ENCODE measurements around the gene BBC3. TPM values are rescaled to one million over a fixed set of nuclear protein-coding genes. Genes with fewer than 3 reads are reported as not detected.

Gene BBC3
- total and polyA plus RNA-seq, 2 donors: 1.3 to 6.7 TPM

- no peaks in the 10 kb centered on the region for H3K36me3 ChIP-seq (ENCODE audit: insufficient read depth)
- H3K4me3 ChIP-seq (ENCODE audit: low read depth, low read length): no peak overlapping the region
- no peaks in the 10 kb centered on the region for H3K4me1 ChIP-seq (ENCODE audit: insufficient read depth)
- DNase-seq (ENCODE audit: extremely low spot score): no peak
- 70% methylated on average over 2 of the region's 2 CpGs for WGBS
- H3K27ac ChIP-seq (ENCODE audit: low read depth): no peak overlapping the region
Observed at GRCh38 chr19:47183601-47184000, 47.4 kb downstream of the BBC3 start.

GRCh38 chr19:47179653-47180310 is 51.2 kb downstream of the BBC3 start:
- DNase-seq (ENCODE audit: extremely low spot score): no peak
- Histone ChIP-seq H3K4me1 (ENCODE audit: insufficient read depth) (peaks cover 2% of the 10 kb centered on the region), H3K36me3 (ENCODE audit: insufficient read depth) (no peaks in the 10 kb centered on the region), H3K4me3 (ENCODE audit: low read depth, low read length) (no peak overlapping the region), H3K27ac (ENCODE audit: low read depth) (no peak overlapping the region)
- 73% methylated on average over 4 of the region's 4 CpGs for WGBS

- WGBS: 20% methylated on average over 5 of the region's 5 CpGs
- Histone ChIP-seq H3K27ac (ENCODE audit: low read depth) (no peak overlapping the region), H3K4me1 (ENCODE audit: insufficient read depth) (peaks cover 2% of the 10 kb centered on the region), H3K36me3 (ENCODE audit: insufficient read depth) (no peaks in the 10 kb centered on the region), H3K4me3 (ENCODE audit: low read depth, low read length) (no peak overlapping the region)
- DNase-seq (ENCODE audit: extremely low spot score): no peak
Observed at GRCh38 chr19:47176627-47177090, 54.3 kb downstream of the BBC3 start.

- no peak overlapping the region for H3K4me3 ChIP-seq (ENCODE audit: low read depth, low read length)
- H3K4me1 ChIP-seq (ENCODE audit: insufficient read depth): peaks cover 2% of the 10 kb centered on the region
- H3K27ac ChIP-seq (ENCODE audit: low read depth): no peak overlapping the region
- 58% methylated on average over 5 of the region's 5 CpGs for WGBS
- H3K36me3 ChIP-seq (ENCODE audit: insufficient read depth): no peaks in the 10 kb centered on the region
- DNase-seq (ENCODE audit: extremely low spot score): no peak
Observed at GRCh38 chr19:47176071-47176626, 54.9 kb downstream of the BBC3 start.

- H3K27ac ChIP-seq (ENCODE audit: low read depth): no peak overlapping the region
- WGBS: 93% methylated on average over 19 of the region's 19 CpGs
- DNase-seq (ENCODE audit: extremely low spot score): no peak
- no peaks in the 10 kb centered on the region for H3K36me3 ChIP-seq (ENCODE audit: insufficient read depth)
- peaks cover 3% of the 10 kb centered on the region for H3K4me1 ChIP-seq (ENCODE audit: insufficient read depth)
- H3K4me3 ChIP-seq (ENCODE audit: low read depth, low read length): no peak overlapping the region
Observed at GRCh38 chr19:47172666-47173455, 58.1 kb downstream of the BBC3 start.

Small RNA genes lying within 50 kb of the gene (small RNA-seq; reads per million reads assigned to genes)
- not detected for gene MIR3190

Other genes starting within 250 kb of the BBC3 start
- gene NPAS1, start 211.4 kb downstream of the BBC3 start, total RNA-seq: 0.16 TPM
- 0.18 TPM for gene NPAS1, start 211.4 kb downstream of the BBC3 start, polyA plus RNA-seq
- gene TMEM160, start 182.6 kb downstream of the BBC3 start, total RNA-seq: 7.5 TPM
- gene TMEM160, start 182.6 kb downstream of the BBC3 start, polyA plus RNA-seq: 72.3 TPM
- gene ZC3H4, start 117.4 kb downstream of the BBC3 start, total RNA-seq: 10.7 TPM
- 15.2 TPM for gene ZC3H4, start 117.4 kb downstream of the BBC3 start, polyA plus RNA-seq
- gene SAE1, start 100.4 kb downstream of the BBC3 start, total RNA-seq: 81.4 TPM
- 115 TPM for gene SAE1, start 100.4 kb downstream of the BBC3 start, polyA plus RNA-seq
- gene CCDC9, start 25.3 kb upstream of the BBC3 start, total RNA-seq: 8.0 TPM
- gene CCDC9, start 25.3 kb upstream of the BBC3 start, polyA plus RNA-seq: 36.6 TPM
- gene INAFM1, start 43.7 kb upstream of the BBC3 start, total RNA-seq: 2.8 TPM
- 32.0 TPM for gene INAFM1, start 43.7 kb upstream of the BBC3 start, polyA plus RNA-seq
- gene C5AR1, start 78.7 kb upstream of the BBC3 start, total RNA-seq: 1.8 TPM
- 19.0 TPM for gene C5AR1, start 78.7 kb upstream of the BBC3 start, polyA plus RNA-seq
- gene C5AR2, start 101.0 kb upstream of the BBC3 start, total RNA-seq: 0.85 TPM
- gene C5AR2, start 101.0 kb upstream of the BBC3 start, polyA plus RNA-seq: 4.9 TPM
- 9.5 TPM for gene DHX34, start 118.1 kb upstream of the BBC3 start, total RNA-seq
- 13.9 TPM for gene DHX34, start 118.1 kb upstream of the BBC3 start, polyA plus RNA-seq
- 32.6 TPM for gene MEIS3, start 188.3 kb upstream of the BBC3 start, total RNA-seq
- 58.5 TPM for gene MEIS3, start 188.3 kb upstream of the BBC3 start, polyA plus RNA-seq
- gene SLC8A2, start 240.7 kb upstream of the BBC3 start, total RNA-seq: 1.5 TPM
- 10.2 TPM for gene SLC8A2, start 240.7 kb upstream of the BBC3 start, polyA plus RNA-seq

Measured in urinary bladder (tissue), 4 donors.